A549 treated with CORT108297 at 1 μM for 4 hours (cell line): ENCODE data around the gene GZF1. TPM values are rescaled to one million over a fixed set of nuclear protein-coding genes. Genes with fewer than 3 reads are reported as not detected.

Experiments
- total RNA-seq: library from RNA; stranded (reverse); fragments of 200-300 nt; extraction: Qiagen RNA extraction; gene quantifications from 5 replicates; pipeline ENCODE4 v1.2.3, GENCODE V29; 2022

Gene GZF1
- 9.2 to 11.8 TPM (median 9.6 TPM) in 5 replicates for total RNA-seq

DNA sequence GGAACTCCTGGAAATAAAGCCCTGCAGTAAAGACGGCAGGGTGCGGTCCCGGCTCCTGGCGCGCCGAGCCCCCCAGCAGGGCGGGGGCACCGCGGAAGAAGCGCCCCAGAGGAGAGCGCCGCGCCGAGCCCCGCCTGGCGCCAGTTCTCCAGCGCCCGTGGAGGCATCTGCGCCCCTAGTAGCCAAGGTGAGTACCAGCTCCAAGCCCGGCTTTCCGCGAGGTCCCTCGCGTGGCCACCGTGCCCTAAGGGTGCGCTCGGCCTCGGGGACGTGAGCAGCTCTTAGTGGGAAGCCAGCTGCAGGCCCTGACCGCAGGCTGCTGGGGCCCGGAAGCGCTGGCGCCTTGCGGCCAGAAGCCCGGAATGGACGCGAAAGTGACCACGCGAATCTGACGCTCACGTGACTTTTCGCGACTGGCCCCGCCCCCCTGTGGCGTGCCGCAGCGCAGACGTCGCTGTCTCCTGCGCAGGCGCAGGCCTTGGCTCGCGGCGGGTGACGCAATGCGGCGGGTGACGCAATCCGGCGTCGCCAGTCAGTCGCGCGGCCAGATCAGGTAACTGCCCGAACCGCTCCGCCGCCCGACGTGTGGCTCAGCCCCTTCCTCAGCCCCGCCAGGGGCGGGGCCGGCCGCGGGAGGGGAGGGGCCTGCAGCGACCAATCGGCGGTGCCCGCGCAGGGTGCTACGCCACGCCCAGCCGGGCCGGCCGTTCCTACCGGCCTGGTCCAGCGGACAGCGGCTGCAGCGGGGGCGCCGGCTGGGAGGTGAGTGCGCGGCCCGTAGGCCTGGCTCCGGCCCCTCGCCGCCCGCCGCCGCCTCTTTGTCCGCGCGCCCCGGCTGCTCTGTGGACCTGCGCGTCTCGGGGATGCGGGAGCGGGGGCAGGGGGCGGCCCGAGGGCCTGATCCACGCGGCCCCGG, at the start of gene GZF1:
TSS of gene GZF1 (plus strand) at position 707 of the 916 bp plus-strand sequence. CDS start 2,202 bp downstream, outside the sequence.

GRCh38 chr20:23350196-23350903, 11.6 kb upstream of the GZF1 start, which contains the start of gene NXT1:
Gene NXT1, plus strand, starts transcription at chr20:23350791. Its CDS starts 3,251 bp downstream, at chr20:23354042.

GRCh38 chr20:23420943-23421931, 59.3 kb downstream of the GZF1 start, which contains the start of gene NAPB:
Gene NAPB, minus strand, starts transcription at chr20:23421488. Its CDS starts 86 bp downstream, at chr20:23421402.

Other genes starting within 250 kb of the GZF1 start
- gene NXT1, start 11.4 kb upstream of the GZF1 start, total RNA-seq = 58.6 to 76.9 TPM (median 69.9 TPM) in 5 replicates
- 3.2 to 3.9 TPM (median 3.7 TPM) in 5 replicates for gene NAPB, start 59.3 kb downstream of the GZF1 start, total RNA-seq
- gene CSTL1, start 77.5 kb downstream of the GZF1 start, total RNA-seq = not detected in 5 replicates
- not detected in 5 replicates for gene CST11, start 90.7 kb downstream of the GZF1 start, total RNA-seq
- gene CST8, start 128.9 kb downstream of the GZF1 start, total RNA-seq = not detected in 5 replicates
- gene CST9L, start 206.3 kb downstream of the GZF1 start, total RNA-seq = not detected in 5 replicates
- not detected in 5 replicates for gene CST9, start 243.7 kb downstream of the GZF1 start, total RNA-seq